Liver (tissue), 9 donors: ENCODE measurements around the gene FRK. TPM values are rescaled to one million over a fixed set of nuclear protein-coding genes. Genes with fewer than 3 reads are reported as not detected.
"Not testable (repeated sequence)": the region's sequence is repeated elsewhere in the genome, so short reads cannot be mapped to it uniquely, and the experiment has no call there.

Source experiments
- DNase-seq: peaks from one replicate; pipeline ENCODE4 v3.0.0-alpha.2; 2017; ENCODE audit warnings: low spot score
- H3K27ac ChIP-seq, 2 donors: one replicate each; pipeline ENCODE4 v1.7.0; 2013; ENCODE audit warnings: inconsistent platforms in 2 of 2, low read length in 2 of 2, control low read depth in 1 of 2, low read depth in 1 of 2, mild to moderate bottlenecking in 1 of 2
- H3K27me3 ChIP-seq, 4 donors: one replicate each; pipeline versions ENCODE4 v1.6.1 to v1.7.0; 2013; ENCODE audit warnings: low read length in 3 of 4, inconsistent platforms in 1 of 4, mild to moderate bottlenecking in 1 of 4, moderate library complexity in 1 of 4; ENCODE audit not compliant: control insufficient read depth in 4 of 4, insufficient read depth in 4 of 4
- H3K36me3 ChIP-seq, 4 donors: one replicate each; pipeline versions ENCODE4 v1.6.1 to v1.7.0; 2013; ENCODE audit warnings: low read length in 3 of 4, mild to moderate bottlenecking in 3 of 4, low read depth in 1 of 4, moderate library complexity in 1 of 4; ENCODE audit not compliant: control insufficient read depth in 4 of 4, insufficient read depth in 3 of 4
- H3K4me1 ChIP-seq, 4 donors: one replicate each; pipeline versions ENCODE4 v1.6.1 to v1.7.0; 2013; ENCODE audit warnings: low read length in 3 of 4, mild to moderate bottlenecking in 3 of 4, moderate library complexity in 1 of 4; ENCODE audit not compliant: control insufficient read depth in 4 of 4, insufficient read depth in 4 of 4
- H3K4me3 ChIP-seq, 3 donors: one replicate each; pipeline versions ENCODE4 v1.6.1 to v1.7.0; 2013; ENCODE audit warnings: low read length in 3 of 3, control low read depth in 1 of 3, low read depth in 1 of 3, mild to moderate bottlenecking in 1 of 3
- H3K9ac ChIP-seq, 2 donors: one replicate each; pipeline ENCODE4 v1.7.0; 2013; ENCODE audit warnings: low read length in 2 of 2, mild to moderate bottlenecking in 2 of 2, moderate library complexity in 2 of 2, control low read depth in 1 of 2, low read depth in 1 of 2
- H3K9me3 ChIP-seq, 4 donors: one replicate each; pipeline versions ENCODE4 v1.6.1 to v1.7.0; 2013; ENCODE audit warnings: low read length in 3 of 4; ENCODE audit not compliant: control insufficient read depth in 4 of 4
- ATF3 ChIP-seq: IDR thresholded peaks from 2 replicates; pipeline ENCODE4 v1.6.1; 2016; ENCODE audit warnings: antibody characterized with exemption
- CTCF ChIP-seq: fragments of 150-350 bp; IDR thresholded peaks from 2 replicates; pipeline ENCODE4 v1.5.1; 2017; ENCODE audit warnings: improper control_type of control experiment, low read depth, low read length; ENCODE audit not compliant: missing input control
- EGR1 ChIP-seq, 2 donors: IDR thresholded peaks; 2 replicates each; pipeline ENCODE4 v1.6.1; 2016 to 2018; ENCODE audit warnings: antibody characterized with exemption in 2 of 2, low read depth in 2 of 2
- FOXA1 ChIP-seq: IDR thresholded peaks from 2 replicates; pipeline ENCODE4 v1.6.1; 2016; ENCODE audit warnings: antibody characterized with exemption
- FOXA2 ChIP-seq: IDR thresholded peaks from 2 replicates; pipeline ENCODE4 v1.6.1; 2016; ENCODE audit warnings: antibody characterized with exemption
- GABPA ChIP-seq, 2 donors: IDR thresholded peaks in 1 of 2; conservative IDR thresholded peaks in 1 of 2; 2 replicates each; pipeline ENCODE4 v1.6.1; 2016; ENCODE audit warnings: antibody characterized with exemption in 2 of 2, mild to moderate bottlenecking in 1 of 2, moderate library complexity in 1 of 2
- HNF4A ChIP-seq, 2 donors: conservative IDR thresholded peaks; 2 replicates each; pipeline ENCODE4 v1.6.1; 2016; ENCODE audit warnings: antibody characterized with exemption in 2 of 2, mild to moderate bottlenecking in 2 of 2
- HNF4G ChIP-seq: IDR thresholded peaks from 2 replicates; pipeline ENCODE4 v1.6.1; 2016; ENCODE audit warnings: antibody characterized with exemption
- JUND ChIP-seq, 2 donors: IDR thresholded peaks; 2 replicates each; pipeline ENCODE4 v1.6.1; 2016; ENCODE audit warnings: antibody characterized with exemption in 2 of 2
- MAX ChIP-seq: IDR thresholded peaks from 2 replicates; pipeline ENCODE4 v1.6.1; 2016; ENCODE audit warnings: antibody characterized with exemption
- NR2F2 ChIP-seq: IDR thresholded peaks from 2 replicates; pipeline ENCODE4 v1.6.1; 2016; ENCODE audit warnings: antibody characterized with exemption
- RAD21 ChIP-seq, 2 donors: IDR thresholded peaks; 2 replicates each; pipeline ENCODE4 v1.6.1; 2016; ENCODE audit warnings: antibody characterized with exemption in 2 of 2, mild to moderate bottlenecking in 2 of 2
- REST ChIP-seq: IDR thresholded peaks from 2 replicates; pipeline ENCODE4 v1.6.1; 2016; ENCODE audit warnings: antibody characterized with exemption, mild to moderate bottlenecking
- RXRA ChIP-seq, 2 donors: IDR thresholded peaks; 2 replicates each; pipeline ENCODE4 v1.6.1; 2017 to 2018; ENCODE audit warnings: antibody characterized with exemption in 2 of 2, mild to moderate bottlenecking in 1 of 2
- SP1 ChIP-seq: IDR thresholded peaks from 2 replicates; pipeline ENCODE4 v1.6.1; 2018; ENCODE audit warnings: antibody characterized with exemption, mild to moderate bottlenecking
- TAF1 ChIP-seq: conservative IDR thresholded peaks from 2 replicates; pipeline ENCODE4 v1.6.1; 2016; ENCODE audit warnings: antibody characterized with exemption, mild to moderate bottlenecking
- YY1 ChIP-seq: IDR thresholded peaks from 2 replicates; pipeline ENCODE4 v1.6.1; 2016; ENCODE audit warnings: antibody characterized with exemption, mild to moderate bottlenecking
- ZBTB33 ChIP-seq: IDR thresholded peaks from 2 replicates; pipeline ENCODE4 v1.6.1; 2016; ENCODE audit warnings: antibody characterized with exemption
- WGBS: extraction: QIAGEN DNeasy Blood & Tissue Kit; methylation state at CpG from one replicate; pipeline ENCODE4 v1.1.7; 2013; 5-methylcytosine and 5-hydroxymethylcytosine counted together
- polyA plus RNA-seq, 2 donors: library from polyadenylated mRNA; stranded (reverse) in 1 of 2; unstranded in 1 of 2; fragments of 200-250 nt in 1 of 2; fragments of >200 nt in 1 of 2; fragmentation: Nextera tagmentation in 1 of 2; extraction: Ambion mirVana in 1 of 2; gene quantifications; one replicate each; pipeline versions ENCODE4 v1.2.1 to v1.2.3, GENCODE V29; 2013 to 2015
- total RNA-seq, 2 donors: library from RNA; depleted of rRNA; stranded (reverse); fragments of >200 nt; gene quantifications; one replicate each; pipeline ENCODE4 v1.2.3, GENCODE V29; 2014
- donor health status: healthy.
- donor health status: healthy.
- donor health status: healthy.
- donor health status: healthy.
- donor health status: healthy.

FRK gene
- total and polyA plus RNA-seq, 4 donors: 3.6 to 26.8 (median 5.3) TPM

GRCh38 chr6:115934145-115934544 is 126.5 kb downstream of the FRK start:
- WGBS: 94% methylated on average over 3 of the region's 3 CpGs
- Histone ChIP-seq H3K4me1 (no peaks in the 10 kb centered on the region), H3K4me3 (no peak overlapping the region), H3K9ac (no peak overlapping the region), H3K27me3 (no peaks in the 10 kb centered on the region), H3K27ac (no peak overlapping the region), H3K36me3 (no peaks in the 10 kb centered on the region), H3K9me3 (no peaks in the 10 kb centered on the region)
- no peak for TF ChIP-seq NR2F2
- no peak for TF ChIP-seq ZBTB33
- no peak for TF ChIP-seq EGR1 (IDR thresholded peaks at IDR 0.05; ENCODE audit: low read depth in 2 of 2)
- TF ChIP-seq FOXA1: no peak
- no peak for TF ChIP-seq CTCF
- no peak for TF ChIP-seq REST
- no peak for TF ChIP-seq GABPA (IDR thresholded peaks at IDR 0.05 in 1 of 2, conservative IDR thresholded peaks at IDR 0.05 in 1 of 2)
- TF ChIP-seq RXRA (IDR thresholded peaks at IDR 0.05): no peak
- no peak for TF ChIP-seq SP1
- no peak for TF ChIP-seq HNF4G
- TF ChIP-seq JUND (IDR thresholded peaks at IDR 0.05): no peak
- no peak for TF ChIP-seq TAF1
- TF ChIP-seq MAX: no peak
- no peak for TF ChIP-seq YY1
- TF ChIP-seq FOXA2: no peak
- TF ChIP-seq HNF4A (conservative IDR thresholded peaks at IDR 0.05): no peak
- no peak for DNase-seq

- Histone ChIP-seq H3K27me3 (no peaks in the 10 kb centered on the region), H3K27ac (no peak overlapping the region), H3K4me3 (no peak overlapping the region), H3K9ac (no peak overlapping the region), H3K36me3 (no peaks in the 10 kb centered on the region), H3K9me3 (no peaks in the 10 kb centered on the region), H3K4me1 (no peaks in the 10 kb centered on the region)
- no peak for TF ChIP-seq GABPA (IDR thresholded peaks at IDR 0.05 in 1 of 2, conservative IDR thresholded peaks at IDR 0.05 in 1 of 2)
- no peak for TF ChIP-seq TAF1
- no peak for TF ChIP-seq FOXA1
- no peak for TF ChIP-seq NR2F2
- no peak for TF ChIP-seq RXRA (IDR thresholded peaks at IDR 0.05)
- TF ChIP-seq YY1: no peak
- TF ChIP-seq HNF4G: no peak
- no peak for TF ChIP-seq MAX
- no peak for TF ChIP-seq HNF4A (conservative IDR thresholded peaks at IDR 0.05)
- TF ChIP-seq JUND (IDR thresholded peaks at IDR 0.05): no peak
- TF ChIP-seq ATF3: no peak
- TF ChIP-seq FOXA2: no peak
- TF ChIP-seq RAD21 (IDR thresholded peaks at IDR 0.05): no peak
- TF ChIP-seq ZBTB33: no peak
- WGBS: 90% methylated on average over 1 of the region's 1 CpG
- no peak for DNase-seq
These were observed 128.2 kb downstream of the FRK start for GRCh38 chr6:115932481-115932880.

- not testable (repeated sequence) for H3K9me3 ChIP-seq, H3K4me1 ChIP-seq, H3K27me3 ChIP-seq, DNase-seq, H3K36me3 ChIP-seq, H3K4me3 ChIP-seq, H3K9ac ChIP-seq, H3K27ac ChIP-seq
- 94% methylated on average over 24 of the region's 24 CpGs for WGBS
These were observed 132.7 kb downstream of the FRK start for GRCh38 chr6:115928000-115928399.
